ENCODE data around the gene SLC9A3. TPM values are rescaled to one million over a fixed set of nuclear protein-coding genes. Genes with fewer than 3 reads are reported as not detected.
A peak's percentile ranks its signal among the peaks of the same experiment; 100 is the strongest.

Gene SLC9A3
- total RNA-seq, 1 experiment from 2014 or later, result 0.85 TPM

DNA sequence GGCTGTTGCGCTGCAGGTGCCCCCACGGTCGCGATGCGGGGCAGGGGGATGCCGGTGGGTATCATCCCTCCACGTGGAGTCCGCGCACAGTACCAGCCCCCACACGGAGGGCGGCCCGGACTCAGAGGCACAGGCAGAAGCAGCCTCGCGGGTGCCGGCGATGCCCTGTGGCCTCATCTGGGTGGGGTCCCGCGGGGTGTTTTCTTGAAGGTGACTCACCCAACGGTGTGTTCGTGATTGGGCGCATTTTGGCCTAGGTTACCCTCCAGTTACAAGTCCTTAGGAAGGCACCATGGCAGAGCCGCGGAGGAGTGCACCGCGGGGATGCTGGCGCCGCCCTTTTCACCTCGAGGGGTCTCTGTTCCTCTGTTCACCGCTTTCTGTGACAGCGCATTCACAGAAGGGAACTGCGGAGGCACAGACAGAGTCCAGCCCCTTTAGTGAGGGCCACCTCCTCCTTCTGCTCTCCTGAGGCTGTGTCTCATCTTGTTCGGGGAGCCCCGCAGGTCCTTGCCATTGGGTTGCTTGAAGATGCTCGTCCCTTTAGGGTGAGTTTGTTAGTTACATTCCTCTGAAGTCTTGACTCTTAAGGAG lies 102.9 kb downstream of the SLC9A3 start:
- Mint-ChIP-seq H3K27me3 (ENCODE audit: low read depth) (peaks cover 5% of the 10 kb centered on the region), H3K4me3 (no peak overlapping the region; a peak in 1 of 5 replicates), H3K36me3 (ENCODE audit: insufficient read depth in 1 of 3, low read depth in 3 of 3) (peaks cover 0 to 4% (median 0%) of the 10 kb centered on the region in 3 experiments; a peak in 1 of 7 replicates), H3K4me1 (peaks cover 9% of the 10 kb centered on the region in 2 experiments), H3K9me3 (peaks cover 0 to 4% of the 10 kb centered on the region in 2 experiments; a peak in 2 of 5 replicates), H3K27ac (no peak overlapping the region)
- Histone ChIP-seq H3K18ac (ENCODE audit: insufficient read length, low read depth, low read length) (no peak overlapping the region), H2AK5ac (ENCODE audit: insufficient read length, low read length) (no peak overlapping the region), H3K79me2 (ENCODE audit: insufficient read depth, low read length) (no peaks in the 10 kb centered on the region), H2BK20ac (ENCODE audit: low read depth, low read length, poor library complexity, severe bottlenecking) (no peak overlapping the region), H4K20me1 (ENCODE audit: control insufficient read depth, insufficient read depth, insufficient read length) (no peaks in the 10 kb centered on the region), H3K9me3 (ENCODE audit: control insufficient read depth, low read depth, low read length) (no peaks in the 10 kb centered on the region), H3K23ac (ENCODE audit: insufficient read length, low read depth, low read length) (no peak overlapping the region), H4K5ac (ENCODE audit: insufficient read length, low read depth, low read length) (no peak overlapping the region), H3K4me2 (ENCODE audit: insufficient read depth, insufficient read length, low read length) (no peak overlapping the region), H3K4ac (ENCODE audit: low read depth, low read length) (no peak overlapping the region), H3K79me1 (ENCODE audit: insufficient read depth, low read depth, low read length, poor library complexity, severe bottlenecking) (no peaks in the 10 kb centered on the region), H3K56ac (ENCODE audit: insufficient read length, low read depth, low read length) (no peak overlapping the region), H3K23me2 (ENCODE audit: insufficient read length, low read depth, low read length, poor library complexity, severe bottlenecking) (no peaks in the 10 kb centered on the region), H2BK120ac (ENCODE audit: low read depth, low read length, poor library complexity, severe bottlenecking) (no peak overlapping the region), H2BK5ac (ENCODE audit: insufficient read length, low read length) (no peak overlapping the region), H3K14ac (ENCODE audit: insufficient read depth, low read length) (no peak overlapping the region), H4K91ac (ENCODE audit: insufficient read length, low read depth, low read length) (no peak overlapping the region), H3K27me3 (ENCODE audit: insufficient read depth, low read length) (no peaks in the 10 kb centered on the region), H2BK12ac (ENCODE audit: insufficient read length, low read depth, low read length) (no peak overlapping the region), H3K4me1 (ENCODE audit: insufficient read depth, low read length) (no peaks in the 10 kb centered on the region), H3K27ac (ENCODE audit: insufficient read length, low read depth, low read length) (no peak overlapping the region), H3T11ph (ENCODE audit: low read length) (no peak overlapping the region), H2BK15ac (ENCODE audit: low read depth, low read length) (no peak overlapping the region), H3K9ac (ENCODE audit: extremely low read depth, insufficient read length, low read length) (no peak overlapping the region), H2AFZ (ENCODE audit: low read length) (no peak overlapping the region), H4K8ac (replicated peaks; ENCODE audit: insufficient read length, low read depth, low read length) (no peak overlapping the region)
- no CpG with 5 or more reads among the region's 34 CpGs for WGBS (ENCODE audit: extremely low coverage, insufficient read length, low lambda C conversion rate)
- TF ChIP-seq, protein P1, sequence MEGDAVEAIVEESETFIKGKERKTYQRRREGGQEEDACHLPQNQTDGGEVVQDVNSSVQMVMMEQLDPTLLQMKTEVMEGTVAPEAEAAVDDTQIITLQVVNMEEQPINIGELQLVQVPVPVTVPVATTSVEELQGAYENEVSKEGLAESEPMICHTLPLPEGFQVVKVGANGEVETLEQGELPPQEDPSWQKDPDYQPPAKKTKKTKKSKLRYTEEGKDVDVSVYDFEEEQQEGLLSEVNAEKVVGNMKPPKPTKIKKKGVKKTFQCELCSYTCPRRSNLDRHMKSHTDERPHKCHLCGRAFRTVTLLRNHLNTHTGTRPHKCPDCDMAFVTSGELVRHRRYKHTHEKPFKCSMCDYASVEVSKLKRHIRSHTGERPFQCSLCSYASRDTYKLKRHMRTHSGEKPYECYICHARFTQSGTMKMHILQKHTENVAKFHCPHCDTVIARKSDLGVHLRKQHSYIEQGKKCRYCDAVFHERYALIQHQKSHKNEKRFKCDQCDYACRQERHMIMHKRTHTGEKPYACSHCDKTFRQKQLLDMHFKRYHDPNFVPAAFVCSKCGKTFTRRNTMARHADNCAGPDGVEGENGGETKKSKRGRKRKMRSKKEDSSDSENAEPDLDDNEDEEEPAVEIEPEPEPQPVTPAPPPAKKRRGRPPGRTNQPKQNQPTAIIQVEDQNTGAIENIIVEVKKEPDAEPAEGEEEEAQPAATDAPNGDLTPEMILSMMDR (conservative IDR thresholded peaks at IDR 0.05), result no peak
- DNase-seq, result peak; percentile 27

Measured in H9 (cell line).